K562 (cell line): ENCODE measurements around the gene DHCR7. TPM values are rescaled to one million over a fixed set of nuclear protein-coding genes. Genes with fewer than 3 reads are reported as not detected.

Source experiments
- ATAC-seq: fragments of 200-7000 bp; cut with Tn5 transposase; 3 replicates; pipeline ENCODE4 v1.9.1; 2020; ENCODE audit warnings: moderate library complexity
- BruUV-seq: library from RNA; stranded (reverse); fragments of 400-500 nt; replicated peaks from 2 replicates; lab custom pipeline; 2021; lab: Mats Ljungman, UMichigan
- CTCF ChIA-PET: fragments of 300-600 bp; formaldehyde crosslinking; extraction: SDS; loops from one replicate; lab custom pipeline; 2021; ENCODE audit warnings: low intra/inter-chr PET ratio; lab: Yijun Ruan, JAX
- POLR2A ChIA-PET: fragments of 300-600, 350-650 bp; sonication (Branson Sonifier 250); formaldehyde crosslinking; extraction: SDS; loops from one replicate; lab custom pipeline; 2021; ENCODE audit warnings: antibody characterized with exemption, inconsistent platforms; lab: Yijun Ruan, JAX
- DNase-seq, 4 experiments: peaks; one replicate each; pipeline versions ENCODE4 v3.0.0 to v3.0.0-alpha.2; 2011 to 2018; ENCODE audit warnings: low spot score in 3 of 4, mixed read lengths in 3 of 4; ENCODE audit errors: extremely low read depth in 1 of 4
- FAIRE-seq: peaks from 2 replicates; lab custom pipeline; 2011; peaks lifted over from hg19 to GRCh38; lab: Jason Lieb, UNC
- H2AFZ ChIP-seq: 2 replicates; pipeline ENCODE4 v1.6.0; 2011; ENCODE audit warnings: low read depth, low read length, control low read depth, inconsistent platforms
- H3K27ac ChIP-seq: fragments of 200-600 bp; 3 replicates; pipeline ENCODE4 v1.8.0; 2011; ENCODE audit warnings: low read depth, mild to moderate bottlenecking, control low read depth, inconsistent platforms, low read length, moderate library complexity, mixed read lengths; ENCODE audit errors: extremely low read depth
- H3K27me3 ChIP-seq, 2 experiments: fragments of 300-600 bp in 1 of 2; 2 replicates in 1 of 2; 3 replicates in 1 of 2; pipeline versions ENCODE4 v1.6.0 to v1.8.0; 2011; ENCODE audit warnings: inconsistent platforms in 2 of 2, low read length in 2 of 2, mild to moderate bottlenecking in 1 of 2, mixed read lengths in 1 of 2, moderate library complexity in 1 of 2; ENCODE audit not compliant: control insufficient read depth in 2 of 2, insufficient read depth in 2 of 2
- H3K36me3 ChIP-seq: fragments of 300-600 bp; 3 replicates; pipeline ENCODE4 v1.8.0; 2011; ENCODE audit warnings: mild to moderate bottlenecking, low read length, inconsistent platforms; ENCODE audit not compliant: control insufficient read depth, insufficient read depth
- H3K4me1 ChIP-seq, 2 experiments: fragments of 200-600 bp in 1 of 2; replicated peaks in 1 of 2; 2 replicates in 1 of 2; 3 replicates in 1 of 2; pipeline versions ENCODE4 v1.5.1 to v1.8.0; 2011; ENCODE audit warnings: inconsistent platforms in 2 of 2, low read length in 2 of 2, mild to moderate bottlenecking in 1 of 2, mixed read lengths in 1 of 2, moderate library complexity in 1 of 2; ENCODE audit not compliant: control insufficient read depth in 2 of 2, insufficient read depth in 2 of 2
- H3K4me2 ChIP-seq: 2 replicates; pipeline ENCODE4 v1.6.1; 2011; ENCODE audit warnings: low read length, control low read depth, inconsistent platforms, mixed read lengths; ENCODE audit not compliant: insufficient read depth
- H3K4me3 ChIP-seq: fragments of 200-600 bp; sonication (generic), shearing (Covaris generic); 2 replicates; pipeline ENCODE4 v1.5.1; 2016; ENCODE audit warnings: control low read depth, inconsistent platforms
- H3K79me2 ChIP-seq: fragments of 200-600 bp; 3 replicates; pipeline ENCODE4 v1.8.0; 2011; ENCODE audit warnings: low read length, inconsistent platforms; ENCODE audit not compliant: control insufficient read depth, insufficient read depth
- H3K9ac ChIP-seq, 2 experiments: 2 replicates each; pipeline versions ENCODE4 v1.6.0 to v1.6.1; 2011; ENCODE audit warnings: low read depth in 2 of 2, low read length in 2 of 2, control low read depth in 1 of 2, inconsistent platforms in 1 of 2, mild to moderate bottlenecking in 1 of 2, mixed read lengths in 1 of 2; ENCODE audit not compliant: insufficient read depth in 1 of 2
- H3K9me1 ChIP-seq: one replicate; pipeline ENCODE4 v1.6.0; 2011; ENCODE audit warnings: inconsistent platforms, mild to moderate bottlenecking, low read length, moderate library complexity; ENCODE audit not compliant: control insufficient read depth, insufficient read depth
- H3K9me3 ChIP-seq: replicated peaks from 2 replicates; pipeline ENCODE4 v1.5.1; 2011; ENCODE audit warnings: low read depth, low read length, inconsistent platforms; ENCODE audit not compliant: control insufficient read depth, insufficient read depth
- H4K20me1 ChIP-seq: replicated peaks from 2 replicates; pipeline ENCODE4 v1.6.1; 2011; ENCODE audit warnings: low read length, inconsistent platforms, mixed read lengths; ENCODE audit not compliant: control insufficient read depth, insufficient read depth
- GTF2E2 ChIP-seq: fragments of 200-800 bp; sonication (Bioruptor generic); IDR thresholded peaks from 2 replicates; pipeline ENCODE4 v1.6.1; 2016; ENCODE audit warnings: missing genetic modification characterization, missing compliant biosample characterization
- PRDM10 ChIP-seq: fragments of 450-650 bp; IDR thresholded peaks from 2 replicates; pipeline ENCODE4 v1.6.1; 2018; ENCODE audit not compliant: partially characterized antibody
- WGBS: fragments of 100-300 bp; shearing (Covaris generic); methylation state at CpG from one replicate; pipeline ENCODE4 v1.1.6; 2016; ENCODE audit warnings: low coverage, mixed read lengths; ENCODE audit not compliant: insufficient coverage; ENCODE audit errors: missing lambda C conversion rate; 5-methylcytosine and 5-hydroxymethylcytosine counted together
- in situ Hi-C: fragments of 300-500 bp; cut with MboI; formaldehyde crosslinking; loops from 4 replicates; pipeline ENCODE4 v1.15.0; 2018; ENCODE audit warnings: inconsistent platforms, mixed read lengths
- intact Hi-C: fragments of 100-400 bp; cut with micrococcal nuclease; formaldehyde crosslinking; loops from 2 replicates; pipeline ENCODE4 v1.14.2; 2022
- polyA plus RNA-seq, 8 experiments: library from polyadenylated mRNA; depleted of rRNA in 4 of 8; stranded (reverse) in 5 of 8; unstranded in 3 of 8; fragments of >200 nt; fragmentation: Nextera tagmentation in 2 of 8; fragmentation: Illumina TruSeq in 1 of 8; extraction: Ambion mirVana in 2 of 8; extraction: Trizol in 1 of 8; gene quantifications; 2 replicates each; pipeline versions ENCODE4 v1.2.1 to v1.2.3, GENCODE V29; 2011 to 2014; ENCODE audit warnings: inconsistent platforms in 1 of 8, missing spikeins in 1 of 8
- total RNA-seq, 7 experiments: library from RNA; depleted of rRNA in 6 of 7; stranded (reverse); fragments of >200 nt in 6 of 7; fragmentation: Illumina TruSeq in 2 of 7; extraction: Trizol in 2 of 7; gene quantifications; 2 replicates each; pipeline versions ENCODE4 v1.2.1 to v1.2.3, GENCODE V29; 2011 to 2021; ENCODE audit warnings: low replicate concordance in 1 of 7

DHCR7 gene
- total and polyA plus RNA-seq, 9 of the 15 experiments (the other 6 are each of a cell fraction or from before 2014, with no cell fraction given) = 8.4 to 192 (median 82.4) TPM

- no peak overlapping the region for H3K27ac ChIP-seq
- TF ChIP-seq PRDM10 = peak; percentile 34
- TF ChIP-seq GTF2E2 (tag) = no peak
- ATAC-seq = no peak; the same call in 1 of the 3 replicates
- intact Hi-C loops (no loop called here), in situ Hi-C loops (no loop called here)
- ChIA-PET POLR2A (no interaction called here), CTCF (no interaction called here)
- H3K9ac ChIP-seq = no peak overlapping the region
- peaks cover 23% of the 10 kb centered on the region; the same call in 2 of the 3 replicates for H3K36me3 ChIP-seq
- H3K4me3 ChIP-seq = no peak overlapping the region
- peaks cover 6 to 21% of the 10 kb centered on the region in 2 experiments for H3K27me3 ChIP-seq
- H3K79me2 ChIP-seq = no peaks in the 10 kb centered on the region
- no TSS peak for BruUV-seq
- no peak overlapping the region for H2AFZ ChIP-seq
- H3K9me3 ChIP-seq = no peaks in the 10 kb centered on the region
- WGBS = 10% methylated on average over 7 of the region's 7 CpGs
- H4K20me1 ChIP-seq = peaks cover 23% of the 10 kb centered on the region
- DNase-seq = no peak
- no peak for FAIRE-seq
- no peak overlapping the region for H3K4me2 ChIP-seq
- peaks cover 9 to 15% of the 10 kb centered on the region in 2 experiments; a peak in 3 of 5 replicates for H3K4me1 ChIP-seq
- H3K9me1 ChIP-seq = no peaks in the 10 kb centered on the region
Measured at GRCh38 chr11:71431271-71431670, 16.9 kb downstream of the DHCR7 start.
